ENCODE measurements around the gene BAZ2B. TPM values are rescaled to one million over a fixed set of nuclear protein-coding genes. Genes with fewer than 3 reads are reported as not detected.

BAZ2B gene
- total and polyA plus RNA-seq, 2 donors (not counting 3 experiments of a cell fraction or from before 2014, with no cell fraction given), result 22.1 to 73.8 TPM

- Histone ChIP-seq H3K36me3 (ENCODE audit: control insufficient read depth in 2 of 2, extremely low read depth in 1 of 2, insufficient read depth in 2 of 2, low read length in 2 of 2) (peaks cover 6 to 15% of the 10 kb centered on the region in 2 experiments), H3K9me3 (replicated peaks; ENCODE audit: control insufficient read depth, insufficient read depth, low read length) (no peaks in the 10 kb centered on the region), H3K4me2 (ENCODE audit: insufficient read depth, low read length) (no peak overlapping the region), H3K27me3 (ENCODE audit: control insufficient read depth in 2 of 2, insufficient read depth in 2 of 2, low read length in 2 of 2) (no peaks in the 10 kb centered on the region), H3K27ac (ENCODE audit: insufficient read depth, low read depth, low read length) (no peak overlapping the region), H3K9me1 (replicated peaks; ENCODE audit: control insufficient read depth, extremely low read depth, insufficient read depth, low read length) (no peaks in the 10 kb centered on the region), H4K20me1 (replicated peaks; ENCODE audit: control insufficient read depth, extremely low read depth, insufficient read depth, low read length) (no peaks in the 10 kb centered on the region), H3K79me2 (ENCODE audit: control insufficient read depth, insufficient read depth, low read length) (no peaks in the 10 kb centered on the region), H3K4me3 (replicated peaks in 1 of 3; ENCODE audit: insufficient read depth in 1 of 3, low read depth in 1 of 3, low read length in 3 of 3) (no peak overlapping the region), H2AFZ (ENCODE audit: low read depth, low read length) (no peak overlapping the region), H3K4me1 (ENCODE audit: control insufficient read depth, extremely low read depth, insufficient read depth, low read length) (no peaks in the 10 kb centered on the region), H3K9ac (replicated peaks; ENCODE audit: extremely low read depth, insufficient read depth, low read length) (no peak overlapping the region)
- intact Hi-C loops (cut with micrococcal nuclease), result no loop called here
- dilution Hi-C loops (cut with MboI; ENCODE audit: extremely low pct_ligation_motif_present, low sequenced_read_pairs), result no loop called here
- ChIA-PET POLR2A (no interaction called here), CTCF (interaction anchor here (0.8 to 1.4 kb wide), 2 partner anchors 9 kb away, joined by 3 to 5 read pairs; no protein-coding TSS in a partner anchor)
- FAIRE-seq (no peak), DNase-seq (ENCODE audit: low read depth, low spot score) (no peak)
- TF ChIP-seq FOS (IDR thresholded peaks at IDR 0.05; ENCODE audit: borderline replicate concordance, insufficient read depth, low read length) (no peak), GATA2 (IDR thresholded peaks at IDR 0.05; ENCODE audit: insufficient read depth, insufficient read length, low read depth, low read length) (no peak), MYC (IDR thresholded peaks at IDR 0.05; ENCODE audit: low read depth, low read length) (no peak), EZH2 (IDR thresholded peaks at IDR 0.05; ENCODE audit: borderline replicate concordance, low read depth, low read length, severe bottlenecking) (no peak), JUN (IDR thresholded peaks at IDR 0.05; ENCODE audit: borderline replicate concordance, insufficient read depth, insufficient read length, low read depth) (no peak), CTCF (IDR thresholded peaks at IDR 0.05; ENCODE audit: extremely low read depth in 1 of 2, insufficient read depth in 1 of 2, low read depth in 1 of 2, low read length in 2 of 2) (no peak), POLR2A (IDR thresholded peaks at IDR 0.05; ENCODE audit: low read depth, low read length) (no peak), MAX (IDR thresholded peaks at IDR 0.05; ENCODE audit: insufficient read depth, insufficient read length) (no peak), POLR2AphosphoS5 (IDR thresholded peaks at IDR 0.05; ENCODE audit: insufficient read depth, low read depth, low read length) (no peak)
- BruUV-seq (replicated peaks), result no TSS peak
These were observed 244.8 kb downstream of the BAZ2B start for GRCh38 chr2:159371506-159371905.

Data from endothelial cell of umbilical vein (primary cell).